ENCODE measurements around the gene CCDC71L.

The CCDC71L gene

GRCh38 chr7:106615808-106616707 is 44.9 kb downstream of the CCDC71L start:
- TF ChIP-seq ZNF274 (IDR thresholded peaks at IDR 0.05; ENCODE audit: low read depth, low read length) (no peak), YY1 (IDR thresholded peaks at IDR 0.05; ENCODE audit: insufficient read depth, insufficient read length) (no peak), SUZ12 (IDR thresholded peaks at IDR 0.05; ENCODE audit: extremely low read depth, insufficient read depth, insufficient read length) (no peak)
- Histone ChIP-seq H3K36me3 (ENCODE audit: insufficient read depth, insufficient read length, low read length) (no peaks in the 10 kb centered on the region), H3K9me3 (ENCODE audit: insufficient read depth, low read length) (0 out of 2 replicates have a peak, but pooled peaks cover 4% of the 10 kb centered on the region), H3K9ac (ENCODE audit: insufficient read length, low read depth) (no peak overlapping the region), H3K27me3 (ENCODE audit: insufficient read depth, insufficient read length) (no peaks in the 10 kb centered on the region), H3K4me1 (ENCODE audit: insufficient read depth, insufficient read length) (no peaks in the 10 kb centered on the region), H3K4me3 (ENCODE audit: insufficient read length, low read depth) (no peak overlapping the region)
- DNase-seq (ENCODE audit: low read depth, low spot score): no peak

- no peaks in the 10 kb centered on the region for H3K27me3 ChIP-seq (ENCODE audit: insufficient read depth, insufficient read length)
- H3K9ac ChIP-seq (ENCODE audit: insufficient read length, low read depth): no peak overlapping the region
- H3K36me3 ChIP-seq (ENCODE audit: insufficient read depth, insufficient read length, low read length): no peaks in the 10 kb centered on the region
- H3K4me1 ChIP-seq (ENCODE audit: insufficient read depth, insufficient read length): no peaks in the 10 kb centered on the region
- no peak for DNase-seq (ENCODE audit: low read depth, low spot score)
- TF ChIP-seq YY1 (IDR thresholded peaks at IDR 0.05; ENCODE audit: insufficient read depth, insufficient read length): no peak
- TF ChIP-seq SUZ12 (IDR thresholded peaks at IDR 0.05; ENCODE audit: extremely low read depth, insufficient read depth, insufficient read length): no peak
- TF ChIP-seq ZNF274 (IDR thresholded peaks at IDR 0.05; ENCODE audit: low read depth, low read length): no peak
- H3K9me3 ChIP-seq (ENCODE audit: insufficient read depth, low read length): 0 out of 2 replicates have a peak, but pooled peaks cover 4% of the 10 kb centered on the region
- no peak overlapping the region for H3K4me3 ChIP-seq (ENCODE audit: insufficient read length, low read depth)
These were observed 46.2 kb downstream of the CCDC71L start for GRCh38 chr7:106614751-106615150.

- no peak overlapping the region for H3K4me3 ChIP-seq (ENCODE audit: insufficient read length, low read depth)
- no peak for DNase-seq (ENCODE audit: low read depth, low spot score)
- no peaks in the 10 kb centered on the region for H3K36me3 ChIP-seq (ENCODE audit: insufficient read depth, insufficient read length, low read length)
- H3K4me1 ChIP-seq (ENCODE audit: insufficient read depth, insufficient read length): no peaks in the 10 kb centered on the region
- H3K9me3 ChIP-seq (ENCODE audit: insufficient read depth, low read length): 0 out of 2 replicates have a peak, but pooled peaks cover 4% of the 10 kb centered on the region
- H3K9ac ChIP-seq (ENCODE audit: insufficient read length, low read depth): no peak overlapping the region
- no peak for TF ChIP-seq YY1 (IDR thresholded peaks at IDR 0.05; ENCODE audit: insufficient read depth, insufficient read length)
- TF ChIP-seq SUZ12 (IDR thresholded peaks at IDR 0.05; ENCODE audit: extremely low read depth, insufficient read depth, insufficient read length): no peak
- TF ChIP-seq ZNF274 (IDR thresholded peaks at IDR 0.05; ENCODE audit: low read depth, low read length): no peak
- no peaks in the 10 kb centered on the region for H3K27me3 ChIP-seq (ENCODE audit: insufficient read depth, insufficient read length)
These were observed 47.0 kb downstream of the CCDC71L start for GRCh38 chr7:106613848-106614560.

GRCh38 chr7:106613279-106613678 is 47.7 kb downstream of the CCDC71L start:
- H3K27me3 ChIP-seq (ENCODE audit: insufficient read depth, insufficient read length): no peaks in the 10 kb centered on the region
- TF ChIP-seq YY1 (IDR thresholded peaks at IDR 0.05; ENCODE audit: insufficient read depth, insufficient read length): no peak
- no peak for TF ChIP-seq SUZ12 (IDR thresholded peaks at IDR 0.05; ENCODE audit: extremely low read depth, insufficient read depth, insufficient read length)
- TF ChIP-seq ZNF274 (IDR thresholded peaks at IDR 0.05; ENCODE audit: low read depth, low read length): no peak

GRCh38 chr7:106612432-106612831 is 48.5 kb downstream of the CCDC71L start:
- H3K36me3 ChIP-seq (ENCODE audit: insufficient read depth, insufficient read length, low read length): no peaks in the 10 kb centered on the region
- no peak for DNase-seq (ENCODE audit: low read depth, low spot score)
- H3K27me3 ChIP-seq (ENCODE audit: insufficient read depth, insufficient read length): no peaks in the 10 kb centered on the region
- no peaks in the 10 kb centered on the region for H3K4me1 ChIP-seq (ENCODE audit: insufficient read depth, insufficient read length)
- no peak overlapping the region for H3K4me3 ChIP-seq (ENCODE audit: insufficient read length, low read depth)
- H3K9ac ChIP-seq (ENCODE audit: insufficient read length, low read depth): no peak overlapping the region
- TF ChIP-seq SUZ12 (IDR thresholded peaks at IDR 0.05; ENCODE audit: extremely low read depth, insufficient read depth, insufficient read length) (no peak), YY1 (IDR thresholded peaks at IDR 0.05; ENCODE audit: insufficient read depth, insufficient read length) (no peak)
- 0 out of 2 replicates have a peak, but pooled peaks cover 4% of the 10 kb centered on the region for H3K9me3 ChIP-seq (ENCODE audit: insufficient read depth, low read length)

More at GRCh38 chr7:106613279-106613678, 47.7 kb downstream of the CCDC71L start:
- Histone ChIP-seq H3K9ac (ENCODE audit: insufficient read length, low read depth) (no peak overlapping the region), H3K4me3 (ENCODE audit: insufficient read length, low read depth) (no peak overlapping the region), H3K9me3 (ENCODE audit: insufficient read depth, low read length) (0 out of 2 replicates have a peak, but pooled peaks cover 4% of the 10 kb centered on the region), H3K36me3 (ENCODE audit: insufficient read depth, insufficient read length, low read length) (no peaks in the 10 kb centered on the region), H3K4me1 (ENCODE audit: insufficient read depth, insufficient read length) (no peaks in the 10 kb centered on the region)
- DNase-seq (ENCODE audit: low read depth, low spot score): no peak

- Histone ChIP-seq H3K36me3 (ENCODE audit: insufficient read depth, insufficient read length, low read length) (no peaks in the 10 kb centered on the region), H3K4me3 (ENCODE audit: insufficient read length, low read depth) (no peak overlapping the region), H3K27me3 (ENCODE audit: insufficient read depth, insufficient read length) (no peaks in the 10 kb centered on the region), H3K9ac (ENCODE audit: insufficient read length, low read depth) (no peak overlapping the region), H3K4me1 (ENCODE audit: insufficient read depth, insufficient read length) (no peaks in the 10 kb centered on the region), H3K9me3 (ENCODE audit: insufficient read depth, low read length) (0 out of 2 replicates have a peak, but pooled peaks cover 4% of the 10 kb centered on the region)
- DNase-seq (ENCODE audit: low read depth, low spot score): no peak
- TF ChIP-seq YY1 (IDR thresholded peaks at IDR 0.05; ENCODE audit: insufficient read depth, insufficient read length) (no peak), ZNF274 (IDR thresholded peaks at IDR 0.05; ENCODE audit: low read depth, low read length) (no peak), SUZ12 (IDR thresholded peaks at IDR 0.05; ENCODE audit: extremely low read depth, insufficient read depth, insufficient read length) (no peak)
These were observed 49.0 kb downstream of the CCDC71L start for GRCh38 chr7:106611911-106612310.

Data from NT2/D1 (cell line).